ENCODE data around the gene SMCO2.

Gene SMCO2

DNA sequence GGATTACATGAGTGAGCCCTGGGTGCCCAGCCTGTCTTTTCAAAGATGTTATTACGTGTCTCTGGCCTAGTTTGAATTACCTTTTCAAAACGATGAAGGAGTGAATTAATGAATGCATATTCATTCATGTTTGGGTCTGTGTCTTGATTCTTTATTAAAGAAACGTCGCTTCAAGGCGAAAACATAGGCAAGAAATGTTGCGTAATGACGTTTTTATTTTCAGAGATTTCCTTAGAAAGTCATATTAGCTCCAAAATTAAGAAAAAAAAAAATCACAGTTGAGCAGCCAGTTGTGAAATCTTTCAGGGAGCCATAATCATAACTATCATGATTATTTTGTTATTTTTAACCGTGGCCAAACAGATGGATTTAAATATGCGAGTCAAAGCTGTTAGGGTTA is 81.0 kb downstream of the SMCO2 start:
- Histone ChIP-seq H4K20me1 (ENCODE audit: insufficient read depth, low read length) (no peaks in the 10 kb centered on the region), H3K9me2 (replicated peaks; ENCODE audit: insufficient read depth, low read length) (no peaks in the 10 kb centered on the region), H3K36me3 (replicated peaks; ENCODE audit: insufficient read depth, low read length) (no peaks in the 10 kb centered on the region), H3K27me3 (replicated peaks; ENCODE audit: insufficient read depth, low read length) (no peaks in the 10 kb centered on the region), H3K27ac (ENCODE audit: low read length) (no peak overlapping the region), H2AFZ (ENCODE audit: low read length) (no peak overlapping the region), H3K4me1 (ENCODE audit: low read length) (no peaks in the 10 kb centered on the region), H3F3A (ENCODE audit: insufficient read depth, low read length) (no peaks in the 10 kb centered on the region; the same call in 1 of the 2 replicates), H3K9ac (ENCODE audit: low read length) (no peak overlapping the region), H3K79me2 (ENCODE audit: low read length) (no peaks in the 10 kb centered on the region), H3K9me3 (replicated peaks; ENCODE audit: insufficient read depth, low read length) (no peaks in the 10 kb centered on the region), H3K4me2 (ENCODE audit: low read depth, low read length) (no peak overlapping the region), H3K4me3 (ENCODE audit: low read length) (no peak overlapping the region)
- no peak for DNase-seq
- no peak for TF ChIP-seq EZH2 (optimal IDR thresholded peaks at IDR 0.05; ENCODE audit: low read depth, low read length)
- TF ChIP-seq EZH2phosphoT487 (IDR thresholded peaks at IDR 0.05; ENCODE audit: low read length): no peak
- TF ChIP-seq, protein P1, sequence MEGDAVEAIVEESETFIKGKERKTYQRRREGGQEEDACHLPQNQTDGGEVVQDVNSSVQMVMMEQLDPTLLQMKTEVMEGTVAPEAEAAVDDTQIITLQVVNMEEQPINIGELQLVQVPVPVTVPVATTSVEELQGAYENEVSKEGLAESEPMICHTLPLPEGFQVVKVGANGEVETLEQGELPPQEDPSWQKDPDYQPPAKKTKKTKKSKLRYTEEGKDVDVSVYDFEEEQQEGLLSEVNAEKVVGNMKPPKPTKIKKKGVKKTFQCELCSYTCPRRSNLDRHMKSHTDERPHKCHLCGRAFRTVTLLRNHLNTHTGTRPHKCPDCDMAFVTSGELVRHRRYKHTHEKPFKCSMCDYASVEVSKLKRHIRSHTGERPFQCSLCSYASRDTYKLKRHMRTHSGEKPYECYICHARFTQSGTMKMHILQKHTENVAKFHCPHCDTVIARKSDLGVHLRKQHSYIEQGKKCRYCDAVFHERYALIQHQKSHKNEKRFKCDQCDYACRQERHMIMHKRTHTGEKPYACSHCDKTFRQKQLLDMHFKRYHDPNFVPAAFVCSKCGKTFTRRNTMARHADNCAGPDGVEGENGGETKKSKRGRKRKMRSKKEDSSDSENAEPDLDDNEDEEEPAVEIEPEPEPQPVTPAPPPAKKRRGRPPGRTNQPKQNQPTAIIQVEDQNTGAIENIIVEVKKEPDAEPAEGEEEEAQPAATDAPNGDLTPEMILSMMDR (IDR thresholded peaks at IDR 0.05; ENCODE audit: low read length): no peak

- Histone ChIP-seq H3K36me3 (replicated peaks; ENCODE audit: insufficient read depth, low read length) (no peaks in the 10 kb centered on the region), H3K9me2 (replicated peaks; ENCODE audit: insufficient read depth, low read length) (no peaks in the 10 kb centered on the region), H3K9ac (ENCODE audit: low read length) (no peak overlapping the region), H3F3A (ENCODE audit: insufficient read depth, low read length) (no peaks in the 10 kb centered on the region; the same call in 1 of the 2 replicates), H3K4me3 (ENCODE audit: low read length) (no peak overlapping the region), H2AFZ (ENCODE audit: low read length) (no peak overlapping the region), H3K9me3 (replicated peaks; ENCODE audit: insufficient read depth, low read length) (no peaks in the 10 kb centered on the region), H4K20me1 (ENCODE audit: insufficient read depth, low read length) (no peaks in the 10 kb centered on the region), H3K27me3 (replicated peaks; ENCODE audit: insufficient read depth, low read length) (no peaks in the 10 kb centered on the region), H3K4me1 (ENCODE audit: low read length) (no peaks in the 10 kb centered on the region), H3K27ac (ENCODE audit: low read length) (no peak overlapping the region), H3K79me2 (ENCODE audit: low read length) (no peaks in the 10 kb centered on the region), H3K4me2 (ENCODE audit: low read depth, low read length) (no peak overlapping the region)
- DNase-seq: no peak
- TF ChIP-seq, protein P1 (IDR thresholded peaks at IDR 0.05; ENCODE audit: low read length): no peak
- TF ChIP-seq EZH2 (optimal IDR thresholded peaks at IDR 0.05; ENCODE audit: low read depth, low read length): no peak
- TF ChIP-seq EZH2phosphoT487 (IDR thresholded peaks at IDR 0.05; ENCODE audit: low read length): no peak
These were observed 82.3 kb downstream of the SMCO2 start for GRCh38 chr12:27528788-27529187.

DNA sequence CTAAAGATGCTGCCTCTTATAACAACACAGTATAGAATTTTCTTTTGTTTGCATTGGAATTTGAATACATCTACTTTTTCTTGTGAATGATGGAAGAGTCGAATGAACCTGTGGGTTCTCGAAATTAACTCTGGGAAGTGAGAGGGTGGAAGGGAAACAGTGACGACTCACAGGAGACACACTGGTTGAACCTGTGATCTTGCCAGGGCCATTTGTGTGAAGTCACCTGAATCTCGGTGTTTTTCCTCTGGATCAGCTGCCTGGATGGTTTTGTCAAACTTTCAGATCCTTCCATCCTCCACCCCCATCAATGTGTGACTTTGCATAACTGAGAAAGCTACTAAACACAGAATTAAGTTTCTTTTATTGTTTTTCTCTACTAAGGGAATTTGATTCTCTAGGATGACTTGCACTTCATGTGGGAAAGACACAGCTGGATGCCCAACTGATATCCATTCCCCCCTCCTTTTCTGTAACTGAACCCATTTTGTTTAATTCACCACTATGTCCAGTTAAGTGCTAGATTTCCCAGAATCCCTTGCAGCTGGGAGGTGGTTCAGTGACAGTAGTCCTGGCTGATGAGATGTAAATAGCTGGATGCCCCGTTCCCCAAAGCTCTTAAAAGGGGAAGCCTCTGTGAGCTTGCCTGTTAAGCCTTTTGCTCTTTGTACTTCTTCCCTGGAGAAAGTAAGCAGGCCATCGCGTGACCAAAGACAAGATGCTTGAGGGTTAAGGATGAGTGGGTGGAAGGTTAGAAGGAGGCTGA is 83.8 kb downstream of the SMCO2 start:
- no peak for DNase-seq
- Histone ChIP-seq H4K20me1 (ENCODE audit: insufficient read depth, low read length) (no peaks in the 10 kb centered on the region), H3K9me2 (replicated peaks; ENCODE audit: insufficient read depth, low read length) (no peaks in the 10 kb centered on the region), H2AFZ (ENCODE audit: low read length) (no peak overlapping the region), H3K4me1 (ENCODE audit: low read length) (no peaks in the 10 kb centered on the region), H3K9me3 (replicated peaks; ENCODE audit: insufficient read depth, low read length) (no peaks in the 10 kb centered on the region), H3K4me2 (ENCODE audit: low read depth, low read length) (no peak overlapping the region), H3F3A (ENCODE audit: insufficient read depth, low read length) (no peaks in the 10 kb centered on the region), H3K27me3 (replicated peaks; ENCODE audit: insufficient read depth, low read length) (no peaks in the 10 kb centered on the region), H3K9ac (ENCODE audit: low read length) (no peak overlapping the region), H3K4me3 (ENCODE audit: low read length) (no peak overlapping the region), H3K27ac (ENCODE audit: low read length) (no peak overlapping the region), H3K79me2 (ENCODE audit: low read length) (no peaks in the 10 kb centered on the region), H3K36me3 (replicated peaks; ENCODE audit: insufficient read depth, low read length) (no peaks in the 10 kb centered on the region)
- no peak for TF ChIP-seq EZH2phosphoT487 (IDR thresholded peaks at IDR 0.05; ENCODE audit: low read length)
- TF ChIP-seq, protein P1 (IDR thresholded peaks at IDR 0.05; ENCODE audit: low read length): no peak
- TF ChIP-seq EZH2 (optimal IDR thresholded peaks at IDR 0.05; ENCODE audit: low read depth, low read length): no peak

Data from MM.1S (cell line).